ENCODE measurements around the gene PGGHG.

The PGGHG gene

DNA sequence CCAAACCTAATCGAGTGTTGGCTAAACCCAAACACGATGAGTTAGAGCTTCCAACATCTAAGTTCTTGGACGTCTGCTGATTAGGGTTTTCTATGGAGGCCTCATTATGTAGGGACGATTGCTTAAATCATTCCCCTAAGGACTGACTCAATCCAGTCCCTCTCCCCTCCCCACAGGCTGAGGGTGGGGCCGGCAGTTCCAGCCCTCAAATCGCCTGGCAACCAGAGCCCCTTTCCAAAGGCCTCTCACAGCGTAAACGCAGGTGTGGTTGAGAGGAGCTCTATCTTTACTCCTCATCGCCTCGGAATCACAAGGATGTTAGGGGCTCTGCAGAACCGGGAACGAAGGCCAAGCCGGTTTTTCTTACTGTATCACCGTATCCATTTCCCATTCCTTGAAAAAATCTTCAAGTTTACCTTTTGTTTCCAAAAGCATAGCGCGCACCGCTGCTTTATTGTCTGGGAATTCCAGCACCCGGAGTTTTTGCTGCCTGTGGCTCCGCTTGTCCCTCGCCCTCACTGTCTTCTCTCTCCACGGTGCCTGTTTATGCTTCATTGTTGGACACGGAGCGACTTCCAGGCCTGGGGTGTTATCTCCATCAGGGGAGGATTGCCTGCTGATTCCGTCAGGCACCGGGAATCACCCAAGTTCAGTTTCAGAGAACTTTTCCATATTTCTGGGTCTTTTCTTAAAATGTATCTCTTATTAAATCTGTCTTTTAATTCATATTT, 45.5 kb downstream of the PGGHG start:
- TF ChIP-seq, protein P1, sequence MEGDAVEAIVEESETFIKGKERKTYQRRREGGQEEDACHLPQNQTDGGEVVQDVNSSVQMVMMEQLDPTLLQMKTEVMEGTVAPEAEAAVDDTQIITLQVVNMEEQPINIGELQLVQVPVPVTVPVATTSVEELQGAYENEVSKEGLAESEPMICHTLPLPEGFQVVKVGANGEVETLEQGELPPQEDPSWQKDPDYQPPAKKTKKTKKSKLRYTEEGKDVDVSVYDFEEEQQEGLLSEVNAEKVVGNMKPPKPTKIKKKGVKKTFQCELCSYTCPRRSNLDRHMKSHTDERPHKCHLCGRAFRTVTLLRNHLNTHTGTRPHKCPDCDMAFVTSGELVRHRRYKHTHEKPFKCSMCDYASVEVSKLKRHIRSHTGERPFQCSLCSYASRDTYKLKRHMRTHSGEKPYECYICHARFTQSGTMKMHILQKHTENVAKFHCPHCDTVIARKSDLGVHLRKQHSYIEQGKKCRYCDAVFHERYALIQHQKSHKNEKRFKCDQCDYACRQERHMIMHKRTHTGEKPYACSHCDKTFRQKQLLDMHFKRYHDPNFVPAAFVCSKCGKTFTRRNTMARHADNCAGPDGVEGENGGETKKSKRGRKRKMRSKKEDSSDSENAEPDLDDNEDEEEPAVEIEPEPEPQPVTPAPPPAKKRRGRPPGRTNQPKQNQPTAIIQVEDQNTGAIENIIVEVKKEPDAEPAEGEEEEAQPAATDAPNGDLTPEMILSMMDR (IDR thresholded peaks at IDR 0.05; ENCODE audit: insufficient read depth, low read length, missing control alignments): no peak
- ChIA-PET CTCF (interaction anchor here (0.8 kb wide), 1 partner anchor 17 kb away, joined by 3 read pairs; no protein-coding TSS in a partner anchor), POLR2A (no interaction called here)
- no peak overlapping the region for H3K4me3 ChIP-seq (ENCODE audit: low read depth, low read length)
- DNase-seq (ENCODE audit: low read depth, low spot score): no peak

DNA sequence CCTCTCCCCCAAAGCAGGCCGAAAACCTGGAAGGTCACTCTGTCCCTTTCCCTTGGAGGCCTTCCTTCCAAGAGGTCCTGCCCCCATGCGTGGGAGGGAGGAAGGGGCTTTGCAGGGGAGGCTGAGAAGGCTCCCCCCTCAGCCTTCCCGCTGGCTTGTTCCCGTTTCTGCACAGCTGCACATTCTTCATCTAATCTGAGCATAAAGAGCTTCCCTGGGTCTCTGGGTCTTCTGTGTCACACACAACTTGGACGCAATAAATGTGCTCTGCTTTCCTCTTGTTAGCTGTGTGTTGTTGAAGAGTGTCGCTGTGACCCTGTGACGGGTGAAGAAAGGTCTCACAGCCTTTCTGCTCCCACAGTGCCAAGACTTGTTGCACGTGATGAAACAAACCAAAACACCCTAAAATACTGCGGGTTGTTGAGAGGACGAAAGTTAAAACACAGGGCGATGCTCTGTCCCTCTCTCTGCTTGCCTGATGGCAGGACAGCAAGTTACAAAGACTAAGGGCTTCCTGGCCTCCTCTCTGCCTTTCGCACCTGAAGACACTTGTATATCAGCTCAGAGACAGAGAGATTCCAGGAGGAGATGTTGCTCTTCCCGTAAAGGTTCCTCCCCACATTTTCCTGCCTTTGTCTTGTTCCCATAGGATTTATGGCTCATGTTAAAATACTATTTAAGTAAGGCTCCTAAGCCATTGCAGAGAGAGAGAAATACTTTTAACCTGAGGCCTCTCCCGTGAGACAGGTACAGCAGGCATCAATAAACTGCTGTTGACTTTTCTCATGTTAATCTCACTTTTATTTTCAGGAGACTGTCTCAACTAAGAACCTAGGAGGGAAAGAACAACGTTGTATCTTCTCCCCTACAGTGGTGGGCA, 47.1 kb downstream of the PGGHG start:
- ChIA-PET POLR2A (no interaction called here), CTCF (interaction anchor here (1.3 kb wide), 2 partner anchors 19 to 30 kb away, joined by 3 to 4 read pairs; no protein-coding TSS in a partner anchor)
- DNase-seq (ENCODE audit: low read depth, low spot score): no peak
- TF ChIP-seq, protein P1 (IDR thresholded peaks at IDR 0.05; ENCODE audit: insufficient read depth, low read length, missing control alignments): no peak
- H3K4me3 ChIP-seq (ENCODE audit: low read depth, low read length): no peak overlapping the region

DNA sequence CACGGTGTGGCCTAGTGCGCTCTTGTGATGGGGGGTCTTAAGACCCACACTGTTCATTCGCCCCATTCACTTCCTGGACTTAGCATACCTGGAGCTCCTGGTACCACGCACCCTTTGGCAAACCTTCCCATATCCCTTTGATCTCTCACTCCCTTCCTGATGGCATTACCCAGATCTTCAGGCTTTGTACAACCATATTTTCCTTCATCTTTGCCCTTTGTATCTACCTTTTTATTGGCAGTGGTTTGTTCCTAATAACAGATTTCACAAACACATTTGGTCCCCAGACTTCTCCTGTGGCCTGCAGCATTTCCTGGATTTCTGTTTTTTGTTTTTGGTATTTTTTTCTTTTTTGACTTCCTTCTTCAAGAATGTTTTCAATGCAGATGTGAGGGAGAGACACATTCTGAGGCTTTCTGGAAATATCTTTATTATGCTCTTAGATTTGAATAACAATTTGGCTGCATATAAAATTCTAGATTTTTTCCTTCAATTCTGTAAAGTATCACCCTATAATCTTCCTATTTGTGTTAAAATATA, 47.8 kb downstream of the PGGHG start:
- POLR2A ChIA-PET: no interaction called here
- DNase-seq (ENCODE audit: low read depth, low spot score): no peak
- H3K4me3 ChIP-seq (ENCODE audit: low read depth, low read length): no peak overlapping the region
- CTCF ChIA-PET: interaction anchor here (1.1 to 1.3 kb wide), 3 partner anchors 18 to 31 kb away, joined by 3 to 4 read pairs (median 3); no protein-coding TSS in a partner anchor
- TF ChIP-seq, protein P1 (IDR thresholded peaks at IDR 0.05; ENCODE audit: insufficient read depth, low read length, missing control alignments): no peak

DNA sequence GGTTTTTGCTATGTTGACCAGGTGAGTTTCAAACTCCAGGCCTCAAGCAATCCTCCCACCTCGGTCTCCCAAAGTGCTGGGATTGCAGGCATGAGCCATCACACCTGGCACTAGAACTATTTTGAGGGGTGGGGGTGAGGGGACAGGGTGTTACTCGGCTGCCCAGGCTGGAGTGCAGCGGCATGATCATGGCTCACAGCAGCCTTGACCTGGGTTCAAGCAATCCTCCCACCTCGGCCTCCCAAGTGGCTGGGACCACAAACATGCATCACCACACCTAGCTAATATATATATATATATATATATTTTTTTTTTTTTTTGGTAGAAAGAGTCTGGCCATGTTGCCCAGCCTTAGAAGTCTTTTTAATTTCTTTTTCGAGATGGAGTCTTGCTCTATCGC, 48.8 kb downstream of the PGGHG start:
- TF ChIP-seq, protein P1 (IDR thresholded peaks at IDR 0.05; ENCODE audit: insufficient read depth, low read length, missing control alignments): no peak
- no peak overlapping the region for H3K4me3 ChIP-seq (ENCODE audit: low read depth, low read length)
- no peak for DNase-seq (ENCODE audit: low read depth, low spot score)
- CTCF ChIA-PET: interaction anchor here (1.1 kb wide), 1 partner anchor 20 kb away, joined by 3 read pairs; no protein-coding TSS in a partner anchor
- POLR2A ChIA-PET: no interaction called here

DNA sequence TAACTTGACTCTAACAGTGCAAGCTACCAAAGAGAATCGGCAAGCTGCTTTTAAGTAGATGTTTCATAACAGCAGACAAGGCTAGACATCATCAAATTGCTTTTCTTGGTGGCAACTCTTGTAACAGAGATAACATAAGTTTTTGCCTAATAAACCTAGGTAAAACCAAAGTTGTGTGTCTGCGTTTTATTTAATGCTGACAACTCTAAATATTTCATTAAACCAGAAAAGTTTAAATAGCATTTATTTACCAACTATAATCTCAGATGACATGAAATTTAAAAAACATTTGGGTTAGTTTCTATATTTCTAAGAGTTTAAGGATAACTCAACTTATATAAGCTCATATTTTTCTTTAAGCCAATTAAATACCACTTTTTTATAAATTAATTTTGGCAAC, 51.0 kb downstream of the PGGHG start:
- TF ChIP-seq, protein P1 (IDR thresholded peaks at IDR 0.05; ENCODE audit: insufficient read depth, low read length, missing control alignments): no peak
- no peak overlapping the region for H3K4me3 ChIP-seq (ENCODE audit: low read depth, low read length)
- POLR2A ChIA-PET: interaction anchor here (0.8 kb wide), 1 partner anchor 116 kb away, joined by 3 read pairs; no protein-coding TSS in a partner anchor
- CTCF ChIA-PET: interaction anchor here (0.6 to 2.7 kb wide), 7 partner anchors 10 to 226 kb away, joined by 3 to 12 read pairs (median 4); no protein-coding TSS in a partner anchor
- DNase-seq (ENCODE audit: low read depth, low spot score): no peak
